Left lung (tissue), 10 donors: ENCODE data around the gene ZNRF4. TPM values are rescaled to one million over a fixed set of nuclear protein-coding genes. Genes with fewer than 3 reads are reported as not detected.

ENCODE experiments used
- ATAC-seq: fragments of 200-7000 bp; cut with Tn5 transposase; one replicate; pipeline ENCODE4 v1.9.1; 2020; ENCODE audit warnings: moderate library complexity
- DNase-seq, 4 donors: peaks; one replicate each; pipeline ENCODE4 v3.0.0-alpha.2; 2013 to 2020
- H3K27ac ChIP-seq, 2 donors: fragments of 200-600 bp; sonication (generic) in 1 of 2; one replicate each; pipeline versions ENCODE4 v1.5.0 to v1.8.0; 2020 to 2021
- H3K27me3 ChIP-seq, 2 donors: fragments of 200-600 bp; sonication (generic) in 1 of 2; one replicate each; pipeline versions ENCODE4 v1.5.0 to v1.8.0; 2020 to 2021
- H3K36me3 ChIP-seq, 2 donors: fragments of 200-600 bp; sonication (generic) in 1 of 2; one replicate each; pipeline versions ENCODE4 v1.5.0 to v1.8.0; 2020 to 2021
- H3K4me1 ChIP-seq, 2 donors: fragments of 200-600 bp; one replicate each; pipeline ENCODE4 v1.8.0; 2021
- H3K4me3 ChIP-seq, 2 donors: fragments of 200-600 bp; sonication (generic) in 1 of 2; one replicate each; pipeline versions ENCODE4 v1.5.0 to v1.8.0; 2020 to 2021; ENCODE audit warnings: mild to moderate bottlenecking in 1 of 2
- H3K9me3 ChIP-seq, 2 donors: fragments of 200-600 bp; sonication (generic) in 1 of 2; one replicate each; pipeline versions ENCODE4 v1.5.0 to v1.8.0; 2020 to 2021
- intact Hi-C, 2 donors: fragments of 100-400 bp; cut with DNase I; formaldehyde crosslinking; loops; one replicate each; pipeline versions ENCODE4 v1.11.2 to v1.14.2; 2022
- polyA plus RNA-seq, 6 donors: library from polyadenylated mRNA; unstranded; fragments of 120-200 nt; gene quantifications; one replicate each; pipeline ENCODE4 v1.2.1, GENCODE V29; 2013; ENCODE audit not compliant: insufficient read length in 6 of 6
- total RNA-seq, 2 donors: library from RNA; stranded (reverse); fragmentation: NEBNext Ultra II Directional; extraction: Animal tissue kit (Norgen Biotek cat#: 25700); gene quantifications; one replicate each; pipeline ENCODE4 v1.2.1, GENCODE V29; 2021
- TF ChIP-seq, protein P1 (sequence below), 2 donors: fragments of 200-600 bp; sonication (generic) in 1 of 2; IDR thresholded peaks; one replicate each; pipeline versions ENCODE4 v1.5.0 to v1.8.0; 2021; ENCODE audit warnings: antibody characterized with exemption in 2 of 2
- donor health status: DM: no; HTN: yes; CAD: no.
- donor health status: DM: no; HTN: no; CAD: no.

ZNRF4 gene
- total and polyA plus RNA-seq, 8 donors, result not detected

DNA sequence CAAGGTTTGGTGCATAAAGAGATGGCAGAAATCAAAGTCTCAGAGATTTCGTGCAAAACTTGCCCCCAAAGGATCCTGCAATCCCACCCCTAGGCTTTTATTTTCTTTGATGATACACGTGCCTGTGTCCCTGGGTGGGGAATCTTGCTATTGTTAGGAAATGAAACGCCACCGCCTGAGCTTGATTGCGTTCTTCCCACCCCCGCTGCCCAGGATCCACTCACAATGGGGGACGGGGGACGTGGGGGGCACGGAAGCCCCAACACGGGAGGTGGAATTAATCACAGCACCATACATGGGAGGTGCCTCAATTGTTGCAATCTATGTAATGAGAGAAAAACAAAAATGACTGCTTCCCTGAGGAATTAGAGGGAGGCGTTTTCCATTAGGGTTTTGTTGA, 39.6 kb downstream of the ZNRF4 start:
- Histone ChIP-seq H3K36me3 (no peaks in the 10 kb centered on the region), H3K27me3 (peaks cover 30 to 96% of the 10 kb centered on the region in 2 donors), H3K4me1 (no peaks in the 10 kb centered on the region), H3K9me3 (peaks cover 0 to 4% of the 10 kb centered on the region in 2 donors), H3K27ac (no peak overlapping the region), H3K4me3 (no peak overlapping the region)
- TF ChIP-seq, protein P1, sequence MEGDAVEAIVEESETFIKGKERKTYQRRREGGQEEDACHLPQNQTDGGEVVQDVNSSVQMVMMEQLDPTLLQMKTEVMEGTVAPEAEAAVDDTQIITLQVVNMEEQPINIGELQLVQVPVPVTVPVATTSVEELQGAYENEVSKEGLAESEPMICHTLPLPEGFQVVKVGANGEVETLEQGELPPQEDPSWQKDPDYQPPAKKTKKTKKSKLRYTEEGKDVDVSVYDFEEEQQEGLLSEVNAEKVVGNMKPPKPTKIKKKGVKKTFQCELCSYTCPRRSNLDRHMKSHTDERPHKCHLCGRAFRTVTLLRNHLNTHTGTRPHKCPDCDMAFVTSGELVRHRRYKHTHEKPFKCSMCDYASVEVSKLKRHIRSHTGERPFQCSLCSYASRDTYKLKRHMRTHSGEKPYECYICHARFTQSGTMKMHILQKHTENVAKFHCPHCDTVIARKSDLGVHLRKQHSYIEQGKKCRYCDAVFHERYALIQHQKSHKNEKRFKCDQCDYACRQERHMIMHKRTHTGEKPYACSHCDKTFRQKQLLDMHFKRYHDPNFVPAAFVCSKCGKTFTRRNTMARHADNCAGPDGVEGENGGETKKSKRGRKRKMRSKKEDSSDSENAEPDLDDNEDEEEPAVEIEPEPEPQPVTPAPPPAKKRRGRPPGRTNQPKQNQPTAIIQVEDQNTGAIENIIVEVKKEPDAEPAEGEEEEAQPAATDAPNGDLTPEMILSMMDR (IDR thresholded peaks at IDR 0.05), result no peak
- no peak for DNase-seq
- no peak for ATAC-seq
- intact Hi-C loops, result no loop called here

DNA sequence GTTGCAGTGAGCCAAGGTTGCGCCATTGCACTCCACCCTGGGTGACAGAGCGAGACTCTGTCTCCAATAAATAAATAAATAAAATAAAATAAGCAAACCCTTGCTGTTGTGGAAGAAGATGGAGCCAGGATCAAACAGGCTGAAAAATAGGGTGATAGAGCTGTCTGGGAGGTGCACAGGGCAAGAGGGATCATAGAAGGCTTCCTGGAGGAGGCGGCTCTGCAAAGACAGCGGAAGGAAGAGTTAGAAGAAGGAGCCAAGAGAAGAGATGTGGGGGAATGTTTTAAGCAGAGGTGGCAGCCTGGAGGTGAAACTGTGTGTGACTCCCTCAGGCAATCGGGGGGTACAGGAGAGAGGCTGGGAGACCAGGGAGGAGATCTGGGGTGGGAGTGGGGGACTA, 40.6 kb downstream of the ZNRF4 start:
- no peak overlapping the region for H3K4me3 ChIP-seq
- no peaks in the 10 kb centered on the region for H3K36me3 ChIP-seq
- peaks cover 0 to 7% of the 10 kb centered on the region in 2 donors for H3K9me3 ChIP-seq
- ATAC-seq (no peak), DNase-seq (no peak)
- H3K4me1 ChIP-seq, result no peaks in the 10 kb centered on the region
- TF ChIP-seq, protein P1 (IDR thresholded peaks at IDR 0.05), result no peak
- intact Hi-C loops, result no loop called here
- H3K27me3 ChIP-seq, result peaks cover 24 to 92% of the 10 kb centered on the region in 2 donors
- H3K27ac ChIP-seq, result no peak overlapping the region

DNA sequence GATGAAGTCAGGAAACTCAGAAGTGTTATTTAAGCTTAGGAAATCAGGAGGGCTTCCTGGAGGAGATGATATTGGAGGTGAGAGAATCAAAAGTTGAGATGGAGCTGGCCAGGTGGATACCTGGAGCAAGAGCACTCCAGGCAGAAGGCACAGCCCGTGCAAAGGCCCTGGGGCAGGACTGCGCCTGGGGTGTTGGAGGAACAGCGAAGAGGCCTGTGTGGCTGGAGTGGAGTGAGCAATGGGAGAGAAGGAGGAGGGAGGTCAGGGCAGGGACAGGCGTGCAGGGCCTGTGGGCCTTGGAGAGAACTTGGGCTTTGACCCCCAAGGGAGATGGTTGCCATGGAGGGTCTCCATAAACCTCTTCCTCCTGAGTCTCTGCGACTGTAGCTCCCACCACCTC, 42.1 kb downstream of the ZNRF4 start:
- TF ChIP-seq, protein P1 (IDR thresholded peaks at IDR 0.05), result no peak
- H3K4me3 ChIP-seq, result no peak overlapping the region
- no peak overlapping the region for H3K27ac ChIP-seq
- intact Hi-C loops, result no loop called here
- DNase-seq (no peak), ATAC-seq (no peak)
- peaks cover 15 to 77% of the 10 kb centered on the region in 2 donors for H3K27me3 ChIP-seq
- peaks cover 0 to 21% of the 10 kb centered on the region in 2 donors for H3K9me3 ChIP-seq
- H3K36me3 ChIP-seq, result no peaks in the 10 kb centered on the region
- H3K4me1 ChIP-seq, result no peaks in the 10 kb centered on the region

DNA sequence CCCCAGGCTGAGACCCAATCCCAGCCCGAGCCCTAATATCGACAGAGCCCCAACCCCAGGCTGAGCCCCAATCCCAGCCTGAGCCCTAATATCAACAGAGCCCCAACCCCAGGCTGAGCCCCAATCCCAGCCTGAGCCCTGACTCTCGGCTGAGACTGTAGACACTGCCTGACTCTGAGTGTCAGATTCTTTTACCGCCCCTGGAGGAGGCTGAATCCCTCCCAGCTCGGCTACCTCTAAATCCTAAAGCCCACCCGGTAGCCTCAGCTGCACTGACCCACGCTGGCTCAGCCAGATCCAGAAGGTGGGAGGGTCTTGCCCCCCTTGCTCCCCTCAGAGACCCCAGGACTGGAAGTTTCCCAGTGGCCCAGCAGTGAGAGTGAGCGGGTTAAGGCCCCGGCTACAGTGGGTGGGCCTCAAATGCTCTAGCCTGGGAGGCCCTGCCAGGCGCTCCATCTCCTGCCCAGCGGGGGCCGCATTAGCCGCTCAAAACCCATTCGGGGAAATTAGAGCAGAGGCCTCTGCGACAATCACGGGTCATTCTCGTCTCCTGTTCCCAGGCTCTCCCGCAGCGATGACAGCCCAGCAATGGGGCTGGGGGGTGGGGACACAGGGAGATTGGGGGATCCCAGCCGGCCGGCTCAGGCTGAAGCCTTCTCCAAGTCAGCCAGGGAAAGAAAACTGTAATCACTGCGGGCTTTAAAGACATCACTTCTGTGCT, 43.8 kb downstream of the ZNRF4 start:
- Histone ChIP-seq H3K9me3 (peaks cover 0 to 37% of the 10 kb centered on the region in 2 donors), H3K27me3 (peaks cover 5 to 60% of the 10 kb centered on the region in 2 donors), H3K27ac (no peak overlapping the region), H3K36me3 (no peaks in the 10 kb centered on the region), H3K4me3 (no peak overlapping the region), H3K4me1 (no peaks in the 10 kb centered on the region)
- DNase-seq (no peak), ATAC-seq (no peak)
- TF ChIP-seq, protein P1 (IDR thresholded peaks at IDR 0.05), result no peak
- intact Hi-C loops, result no loop called here

DNA sequence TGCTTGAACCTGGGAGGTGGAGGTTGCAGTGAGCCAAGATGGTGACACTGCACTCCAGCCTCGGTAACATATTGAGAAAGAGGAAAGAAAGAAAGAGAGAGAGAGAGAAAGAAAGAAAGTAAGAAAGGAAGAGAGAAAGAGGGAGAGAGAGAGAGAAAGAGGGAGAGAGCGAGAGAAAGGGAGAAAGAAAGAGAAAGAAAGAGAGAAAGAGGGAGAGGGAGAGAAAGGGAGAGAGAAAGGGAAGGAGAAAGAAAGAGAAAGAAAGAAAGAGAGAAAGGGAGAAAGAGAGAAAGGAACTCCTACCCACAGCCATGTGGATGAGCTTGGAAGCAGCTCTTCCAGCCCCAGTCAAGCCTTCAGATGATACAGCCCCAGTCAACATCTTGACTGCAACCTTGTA, 46.7 kb downstream of the ZNRF4 start:
- TF ChIP-seq, protein P1 (IDR thresholded peaks at IDR 0.05), result no peak

More for the DNA sequence above, 46.7 kb downstream of the ZNRF4 start:
- DNase-seq (no peak), ATAC-seq (no peak)
- intact Hi-C loops, result no loop called here
- Histone ChIP-seq H3K27ac (no peak overlapping the region), H3K4me1 (no peaks in the 10 kb centered on the region), H3K36me3 (no peaks in the 10 kb centered on the region), H3K9me3 (peaks cover 0 to 45% of the 10 kb centered on the region in 2 donors), H3K27me3 (peaks cover 5 to 31% of the 10 kb centered on the region in 2 donors), H3K4me3 (no peak overlapping the region)
